Adrenal gland (tissue), 5 donors: Measurements from ENCODE around the gene ZNF200.

Source experiments
- POLR2A ChIP-seq, 2 donors: fragments of 450-650 bp; IDR thresholded peaks; one replicate each; pipeline ENCODE4 v1.6.1; 2017; ENCODE audit warnings: antibody characterized with exemption in 2 of 2, mild to moderate bottlenecking in 2 of 2, moderate library complexity in 1 of 2
- TF ChIP-seq, protein P1 (sequence below), 6 experiments: fragments of 450-650 bp in 4 of 6; fragments of 200-600 bp in 2 of 6; sonication (generic) in 1 of 6; IDR thresholded peaks; 1 replicate in 5 of 6; 2 replicates in 1 of 6; pipeline versions ENCODE4 v1.5.1 to v1.8.0; 2016 to 2021; ENCODE audit warnings: antibody characterized with exemption in 6 of 6, mild to moderate bottlenecking in 2 of 6, moderate library complexity in 1 of 6
- donor health status: DM: no; HTN: no; CAD: no.

DNA sequence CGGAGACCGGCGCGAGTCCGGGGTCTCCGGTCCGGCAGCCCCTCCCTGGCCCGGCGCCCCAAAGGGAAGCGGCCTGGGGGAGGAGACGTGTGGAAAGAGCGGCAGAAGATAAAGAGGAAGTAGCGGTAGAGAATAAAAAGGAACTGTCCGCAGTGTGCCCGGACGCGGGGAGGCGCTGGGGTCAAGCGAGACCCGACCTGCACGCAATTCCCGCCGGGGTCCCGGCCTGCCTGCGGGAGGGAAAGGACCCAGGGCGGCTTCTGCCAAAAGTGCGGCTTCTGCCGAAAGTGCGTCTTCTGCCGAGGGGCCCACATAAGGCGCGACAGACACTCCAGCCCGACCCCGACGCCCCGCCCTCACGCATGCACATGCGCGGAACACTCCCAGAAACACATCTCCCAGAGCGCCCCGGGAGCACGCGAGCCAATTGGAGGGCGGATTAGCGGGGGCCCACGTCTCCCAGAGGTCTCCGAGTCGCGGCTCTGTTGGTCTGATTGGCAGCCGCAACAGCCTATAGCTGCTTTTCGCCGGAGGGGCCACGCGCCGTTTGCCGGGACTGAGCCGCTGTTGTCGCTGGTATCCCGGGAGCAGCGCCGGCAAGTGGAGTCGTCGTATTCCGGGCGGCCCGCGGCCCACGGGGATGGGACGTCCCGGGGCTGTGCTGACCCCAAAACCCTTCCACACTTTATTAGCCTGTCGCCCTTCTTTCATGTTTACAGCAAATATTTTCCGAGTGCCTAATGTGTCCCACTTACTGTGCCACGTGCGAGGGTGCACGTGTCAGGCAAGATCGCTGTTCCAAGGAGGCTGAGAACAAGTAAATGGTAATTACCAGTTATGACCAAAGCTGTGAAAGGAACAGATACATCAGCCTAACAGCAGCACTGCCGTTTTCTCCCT lies 29.4 kb upstream of the ZNF200 start:
- TF ChIP-seq, protein P1, sequence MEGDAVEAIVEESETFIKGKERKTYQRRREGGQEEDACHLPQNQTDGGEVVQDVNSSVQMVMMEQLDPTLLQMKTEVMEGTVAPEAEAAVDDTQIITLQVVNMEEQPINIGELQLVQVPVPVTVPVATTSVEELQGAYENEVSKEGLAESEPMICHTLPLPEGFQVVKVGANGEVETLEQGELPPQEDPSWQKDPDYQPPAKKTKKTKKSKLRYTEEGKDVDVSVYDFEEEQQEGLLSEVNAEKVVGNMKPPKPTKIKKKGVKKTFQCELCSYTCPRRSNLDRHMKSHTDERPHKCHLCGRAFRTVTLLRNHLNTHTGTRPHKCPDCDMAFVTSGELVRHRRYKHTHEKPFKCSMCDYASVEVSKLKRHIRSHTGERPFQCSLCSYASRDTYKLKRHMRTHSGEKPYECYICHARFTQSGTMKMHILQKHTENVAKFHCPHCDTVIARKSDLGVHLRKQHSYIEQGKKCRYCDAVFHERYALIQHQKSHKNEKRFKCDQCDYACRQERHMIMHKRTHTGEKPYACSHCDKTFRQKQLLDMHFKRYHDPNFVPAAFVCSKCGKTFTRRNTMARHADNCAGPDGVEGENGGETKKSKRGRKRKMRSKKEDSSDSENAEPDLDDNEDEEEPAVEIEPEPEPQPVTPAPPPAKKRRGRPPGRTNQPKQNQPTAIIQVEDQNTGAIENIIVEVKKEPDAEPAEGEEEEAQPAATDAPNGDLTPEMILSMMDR (IDR thresholded peaks at IDR 0.05): peak in 3 of 6 experiments; percentile 21 to 40 (median 25)
- TF ChIP-seq POLR2A (IDR thresholded peaks at IDR 0.05): peak in 1 of 2 donors; percentile 84
